Neural cell (in vitro differentiated cells): ENCODE measurements around the gene HERC3. TPM values are rescaled to one million over a fixed set of nuclear protein-coding genes. Genes with fewer than 3 reads are reported as not detected.

Experiments used
- H2AFZ ChIP-seq: fragments of 200-600, 300-800 bp; sonication (generic), shearing (Covaris generic); 2 replicates; pipeline ENCODE4 v1.6.0; 2014; ENCODE audit warnings: low read depth, mild to moderate bottlenecking, antibody characterized with exemption, low read length, moderate library complexity
- H3F3A ChIP-seq: fragments of 200-600 bp; shearing (Covaris generic); 2 replicates; pipeline ENCODE4 v1.6.1; 2016; ENCODE audit warnings: mild to moderate bottlenecking, moderate library complexity, mixed read lengths, antibody characterized with exemption, low read length; ENCODE audit not compliant: insufficient read depth, poor library complexity, severe bottlenecking
- H3K27ac ChIP-seq: fragments of 200-600, 300-800 bp; sonication (generic), shearing (Covaris generic); 2 replicates; pipeline ENCODE4 v1.5.1; 2014; ENCODE audit warnings: mild to moderate bottlenecking, low read length, moderate library complexity
- H3K27me3 ChIP-seq: fragments of 300-800, 200-600 bp; sonication (generic), shearing (Covaris generic); 2 replicates; pipeline ENCODE4 v1.6.0; 2014; ENCODE audit warnings: mild to moderate bottlenecking, low read depth, low read length, moderate library complexity; ENCODE audit not compliant: insufficient read depth
- H3K36me3 ChIP-seq: fragments of 300-800, 200-600 bp; sonication (generic), shearing (Covaris generic); 2 replicates; pipeline ENCODE4 v1.5.1; 2014; ENCODE audit warnings: mild to moderate bottlenecking, antibody characterized with exemption, low read length, moderate library complexity; ENCODE audit not compliant: insufficient read depth
- H3K4me2 ChIP-seq: fragments of 300-800, 200-600 bp; sonication (generic), shearing (Covaris generic); 2 replicates; pipeline ENCODE4 v1.6.0; 2014; ENCODE audit warnings: mild to moderate bottlenecking, low read length
- H3K4me3 ChIP-seq: fragments of 300-800, 200-600 bp; sonication (generic), shearing (Covaris generic); 2 replicates; pipeline ENCODE4 v1.5.1; 2014; ENCODE audit warnings: mild to moderate bottlenecking, low read length, moderate library complexity
- H3K79me2 ChIP-seq: fragments of 200-600 bp; shearing (Covaris generic); replicated peaks from 2 replicates; pipeline ENCODE4 v1.6.0; 2014; ENCODE audit warnings: mild to moderate bottlenecking, low read length, moderate library complexity; ENCODE audit not compliant: insufficient read depth
- H3K9ac ChIP-seq: fragments of 300-800, 200-600 bp; sonication (generic), shearing (Covaris generic); 2 replicates; pipeline ENCODE4 v1.6.1; 2016; ENCODE audit warnings: mild to moderate bottlenecking, low read length, mixed read lengths
- H3K9me2 ChIP-seq: fragments of 200-600 bp; shearing (Covaris generic); 2 replicates; pipeline ENCODE4 v1.6.1; 2016; ENCODE audit warnings: mild to moderate bottlenecking, low read length, mixed read lengths; ENCODE audit not compliant: insufficient read depth
- H3K9me3 ChIP-seq: fragments of 200-600, 300-800 bp; sonication (generic), shearing (Covaris generic); 2 replicates; pipeline ENCODE4 v1.6.1; 2016; ENCODE audit warnings: mild to moderate bottlenecking, mixed run types, low read length, moderate library complexity, mixed read lengths
- H4K20me1 ChIP-seq: fragments of 200-600 bp; shearing (Covaris generic); 2 replicates; pipeline ENCODE4 v1.6.1; 2016; ENCODE audit warnings: mild to moderate bottlenecking, mixed run types; ENCODE audit not compliant: insufficient read depth
- EZH2 ChIP-seq: fragments of 200-600, 300-800 bp; shearing (Covaris generic), sonication (generic); IDR thresholded peaks from 2 replicates; pipeline ENCODE4 v1.6.1; 2014; ENCODE audit warnings: antibody characterized with exemption, low read length, borderline replicate concordance, mild to moderate bottlenecking; ENCODE audit not compliant: insufficient read depth, poor library complexity, severe bottlenecking
- MXI1 ChIP-seq: fragments of 450-650 bp; conservative IDR thresholded peaks from 2 replicates; pipeline ENCODE4 v1.6.1; 2014; ENCODE audit warnings: antibody characterized with exemption, mild to moderate bottlenecking; ENCODE audit not compliant: poor library complexity, severe bottlenecking
- RAD21 ChIP-seq: fragments of 450-650 bp; conservative IDR thresholded peaks from 2 replicates; pipeline ENCODE4 v1.6.1; 2014; ENCODE audit warnings: antibody characterized with exemption, mild to moderate bottlenecking, moderate library complexity
- SMC3 ChIP-seq: fragments of 450-650 bp; conservative IDR thresholded peaks from 2 replicates; pipeline ENCODE4 v1.6.1; 2014; ENCODE audit warnings: antibody characterized with exemption, mild to moderate bottlenecking, moderate library complexity; ENCODE audit not compliant: poor library complexity
- TAF1 ChIP-seq: IDR thresholded peaks from 2 replicates; pipeline ENCODE4 v1.6.1; 2012; ENCODE audit warnings: low read depth
- polyA plus RNA-seq: library from polyadenylated mRNA; depleted of rRNA; stranded (reverse); fragments of >200 nt; gene quantifications from 2 replicates; pipeline ENCODE4 v1.2.3, GENCODE V29; 2014
- TF ChIP-seq, protein P1 (sequence below): IDR thresholded peaks from 2 replicates; pipeline ENCODE4 v1.6.1; 2012; ENCODE audit warnings: borderline replicate concordance
- TF ChIP-seq, protein P2 (sequence below): fragments of 450-650 bp; IDR thresholded peaks from 2 replicates; pipeline ENCODE4 v1.5.1; 2014; ENCODE audit warnings: antibody characterized with exemption, mild to moderate bottlenecking, moderate library complexity; ENCODE audit not compliant: poor library complexity, severe bottlenecking

HERC3 gene
- polyA plus RNA-seq, 1 donor from 2014 or later, result 49.2 TPM

DNA sequence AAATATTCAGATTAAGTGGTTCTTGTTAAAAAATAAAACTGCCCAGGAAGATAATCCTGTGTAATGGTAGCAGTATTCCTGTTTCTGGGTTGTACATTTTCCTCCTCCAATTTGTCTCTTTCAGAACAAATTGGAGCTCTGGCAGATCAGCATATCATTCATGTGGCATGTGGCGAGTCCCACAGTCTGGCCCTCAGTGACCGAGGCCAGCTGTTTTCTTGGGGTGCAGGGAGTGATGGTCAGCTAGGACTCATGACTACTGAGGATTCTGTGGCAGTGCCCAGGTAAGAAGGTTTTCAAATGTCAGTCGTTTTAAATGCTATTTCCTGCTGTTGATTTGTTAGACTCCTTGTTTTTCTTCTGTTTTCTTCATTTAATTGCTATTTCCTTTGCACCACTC is 57.4 kb downstream of the HERC3 start (continued):
- TF ChIP-seq, protein P1, sequence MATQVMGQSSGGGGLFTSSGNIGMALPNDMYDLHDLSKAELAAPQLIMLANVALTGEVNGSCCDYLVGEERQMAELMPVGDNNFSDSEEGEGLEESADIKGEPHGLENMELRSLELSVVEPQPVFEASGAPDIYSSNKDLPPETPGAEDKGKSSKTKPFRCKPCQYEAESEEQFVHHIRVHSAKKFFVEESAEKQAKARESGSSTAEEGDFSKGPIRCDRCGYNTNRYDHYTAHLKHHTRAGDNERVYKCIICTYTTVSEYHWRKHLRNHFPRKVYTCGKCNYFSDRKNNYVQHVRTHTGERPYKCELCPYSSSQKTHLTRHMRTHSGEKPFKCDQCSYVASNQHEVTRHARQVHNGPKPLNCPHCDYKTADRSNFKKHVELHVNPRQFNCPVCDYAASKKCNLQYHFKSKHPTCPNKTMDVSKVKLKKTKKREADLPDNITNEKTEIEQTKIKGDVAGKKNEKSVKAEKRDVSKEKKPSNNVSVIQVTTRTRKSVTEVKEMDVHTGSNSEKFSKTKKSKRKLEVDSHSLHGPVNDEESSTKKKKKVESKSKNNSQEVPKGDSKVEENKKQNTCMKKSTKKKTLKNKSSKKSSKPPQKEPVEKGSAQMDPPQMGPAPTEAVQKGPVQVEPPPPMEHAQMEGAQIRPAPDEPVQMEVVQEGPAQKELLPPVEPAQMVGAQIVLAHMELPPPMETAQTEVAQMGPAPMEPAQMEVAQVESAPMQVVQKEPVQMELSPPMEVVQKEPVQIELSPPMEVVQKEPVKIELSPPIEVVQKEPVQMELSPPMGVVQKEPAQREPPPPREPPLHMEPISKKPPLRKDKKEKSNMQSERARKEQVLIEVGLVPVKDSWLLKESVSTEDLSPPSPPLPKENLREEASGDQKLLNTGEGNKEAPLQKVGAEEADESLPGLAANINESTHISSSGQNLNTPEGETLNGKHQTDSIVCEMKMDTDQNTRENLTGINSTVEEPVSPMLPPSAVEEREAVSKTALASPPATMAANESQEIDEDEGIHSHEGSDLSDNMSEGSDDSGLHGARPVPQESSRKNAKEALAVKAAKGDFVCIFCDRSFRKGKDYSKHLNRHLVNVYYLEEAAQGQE, result no peak
- no peak for TF ChIP-seq EZH2

DNA sequence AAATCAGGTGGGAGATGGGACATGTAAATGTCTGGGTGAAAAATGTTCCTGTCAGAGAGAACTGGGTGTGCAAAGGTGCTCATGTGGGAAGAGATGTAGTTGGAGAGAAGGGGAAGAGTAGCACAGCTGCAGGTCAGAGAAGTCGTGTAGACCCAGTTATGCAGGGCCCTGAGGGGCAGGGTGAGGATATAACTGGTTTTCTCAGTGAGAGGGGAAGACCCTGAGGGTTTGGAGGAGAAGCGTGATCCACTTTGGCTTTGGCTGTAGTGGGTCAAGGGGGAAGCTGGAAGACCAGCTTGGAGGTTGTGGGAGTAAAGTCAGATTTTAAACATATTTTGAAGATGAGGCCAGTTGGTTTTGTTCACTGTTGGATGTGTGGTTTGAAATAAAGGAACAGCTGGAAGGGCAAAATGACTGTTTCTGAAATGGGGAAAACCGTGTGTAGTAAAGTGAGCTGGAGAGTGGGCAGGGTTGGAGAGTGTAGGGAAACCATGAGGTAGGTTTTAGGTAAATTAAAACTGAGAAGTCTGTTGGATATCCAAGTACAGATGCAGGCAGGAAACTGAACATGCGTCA is 61.2 kb downstream of the HERC3 start:
- no peak for TF ChIP-seq SMC3
- TF ChIP-seq, protein P2, sequence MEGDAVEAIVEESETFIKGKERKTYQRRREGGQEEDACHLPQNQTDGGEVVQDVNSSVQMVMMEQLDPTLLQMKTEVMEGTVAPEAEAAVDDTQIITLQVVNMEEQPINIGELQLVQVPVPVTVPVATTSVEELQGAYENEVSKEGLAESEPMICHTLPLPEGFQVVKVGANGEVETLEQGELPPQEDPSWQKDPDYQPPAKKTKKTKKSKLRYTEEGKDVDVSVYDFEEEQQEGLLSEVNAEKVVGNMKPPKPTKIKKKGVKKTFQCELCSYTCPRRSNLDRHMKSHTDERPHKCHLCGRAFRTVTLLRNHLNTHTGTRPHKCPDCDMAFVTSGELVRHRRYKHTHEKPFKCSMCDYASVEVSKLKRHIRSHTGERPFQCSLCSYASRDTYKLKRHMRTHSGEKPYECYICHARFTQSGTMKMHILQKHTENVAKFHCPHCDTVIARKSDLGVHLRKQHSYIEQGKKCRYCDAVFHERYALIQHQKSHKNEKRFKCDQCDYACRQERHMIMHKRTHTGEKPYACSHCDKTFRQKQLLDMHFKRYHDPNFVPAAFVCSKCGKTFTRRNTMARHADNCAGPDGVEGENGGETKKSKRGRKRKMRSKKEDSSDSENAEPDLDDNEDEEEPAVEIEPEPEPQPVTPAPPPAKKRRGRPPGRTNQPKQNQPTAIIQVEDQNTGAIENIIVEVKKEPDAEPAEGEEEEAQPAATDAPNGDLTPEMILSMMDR, result no peak
- TF ChIP-seq TAF1, result no peak
- TF ChIP-seq RAD21, result no peak
- TF ChIP-seq, protein P1, result no peak
- no peak for TF ChIP-seq MXI1
- H3F3A ChIP-seq, result no peaks in the 10 kb centered on the region
- no peak overlapping the region for H3K27ac ChIP-seq
- H3K4me3 ChIP-seq, result no peak overlapping the region
- H3K9ac ChIP-seq, result no peak overlapping the region
- H4K20me1 ChIP-seq, result no peaks in the 10 kb centered on the region
- H3K9me3 ChIP-seq, result no peaks in the 10 kb centered on the region
- H3K36me3 ChIP-seq, result peaks cover 29% of the 10 kb centered on the region
- H3K4me2 ChIP-seq, result no peak overlapping the region
- H3K9me2 ChIP-seq, result no peaks in the 10 kb centered on the region
- no peaks in the 10 kb centered on the region for H3K27me3 ChIP-seq
- no peaks in the 10 kb centered on the region for H3K79me2 ChIP-seq
- no peak overlapping the region for H2AFZ ChIP-seq
